NCI-H2196 treated with DMSO at 0.1 percent for 48 hours (cell line): ENCODE measurements around the gene PCDHB12.
"Not testable (repeated sequence)": the region's sequence is repeated elsewhere in the genome, so short reads cannot be mapped to it uniquely, and the experiment has no call there.

Source experiments
- DNase-seq: peaks from one replicate; lab custom pipeline; 2025; ENCODE audit not compliant: unreplicated experiment; lab: John Stamatoyannopoulos, UW

PCDHB12 gene

DNA sequence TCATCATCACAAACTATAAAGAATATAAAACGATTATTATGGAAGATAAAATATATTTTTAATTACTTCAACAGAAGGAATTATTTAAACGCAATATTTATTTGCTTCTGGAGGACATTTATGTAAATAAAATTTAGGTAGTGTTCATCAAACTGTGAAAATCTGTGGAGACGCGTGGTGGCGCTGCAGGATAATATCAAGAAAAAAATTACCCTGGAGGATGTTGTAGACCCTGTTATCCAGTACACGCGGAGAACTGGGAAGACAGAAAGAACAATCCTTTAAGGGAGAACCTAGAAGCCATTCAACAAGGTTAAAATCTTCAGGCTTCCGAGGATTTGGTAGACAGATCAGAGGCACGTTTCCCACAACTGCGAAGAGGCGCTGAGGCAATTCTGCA, at the start of gene PCDHB12:
Gene PCDHB12 (plus strand): TSS at position 242 of the 400 bp plus-strand sequence. CDS start 189 bp downstream, outside the sequence.
- DNase-seq: no peak

DNA sequence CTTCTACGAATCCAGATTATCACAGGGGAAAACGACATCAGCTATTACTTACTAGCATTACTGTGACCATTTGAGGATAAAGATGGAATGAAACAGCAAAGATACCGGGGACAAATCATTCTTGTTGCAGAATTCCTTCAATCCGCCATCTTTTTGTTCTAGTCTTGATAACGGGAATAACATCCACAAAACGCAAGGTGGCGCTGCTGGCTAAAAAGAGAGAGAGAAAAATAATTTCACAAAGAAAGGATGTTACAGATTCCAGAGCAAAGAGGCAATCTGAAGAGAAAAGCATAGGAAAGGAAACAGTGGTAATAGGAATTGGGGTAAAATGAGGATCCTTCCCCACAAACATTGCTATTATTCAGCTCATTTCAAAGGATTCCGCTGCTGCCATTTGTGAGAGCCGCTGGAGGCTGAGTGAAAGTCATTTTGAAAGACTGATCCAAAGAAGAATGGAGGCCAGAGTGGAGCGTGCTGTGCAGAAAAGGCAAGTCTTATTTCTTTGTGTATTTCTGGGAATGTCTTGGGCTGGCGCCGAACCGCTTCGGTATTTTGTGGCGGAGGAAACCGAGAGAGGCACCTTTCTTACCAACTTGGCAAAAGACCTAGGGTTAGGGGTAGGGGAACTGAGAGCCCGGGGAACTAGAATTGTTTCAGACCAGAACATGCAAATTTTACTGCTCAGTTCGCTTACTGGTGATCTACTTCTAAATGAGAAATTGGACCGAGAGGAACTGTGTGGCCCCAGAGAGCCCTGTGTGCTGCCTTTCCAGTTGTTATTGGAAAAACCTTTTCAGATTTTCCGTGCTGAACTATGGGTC, 35.9 kb upstream of the PCDHB12 start, which contains the start of gene PCDHB7:
Gene PCDHB7 (plus strand): TSS at position 264 of the 824 bp plus-strand sequence. CDS start 192 bp downstream, at position 456.
- DNase-seq: no peak

DNA sequence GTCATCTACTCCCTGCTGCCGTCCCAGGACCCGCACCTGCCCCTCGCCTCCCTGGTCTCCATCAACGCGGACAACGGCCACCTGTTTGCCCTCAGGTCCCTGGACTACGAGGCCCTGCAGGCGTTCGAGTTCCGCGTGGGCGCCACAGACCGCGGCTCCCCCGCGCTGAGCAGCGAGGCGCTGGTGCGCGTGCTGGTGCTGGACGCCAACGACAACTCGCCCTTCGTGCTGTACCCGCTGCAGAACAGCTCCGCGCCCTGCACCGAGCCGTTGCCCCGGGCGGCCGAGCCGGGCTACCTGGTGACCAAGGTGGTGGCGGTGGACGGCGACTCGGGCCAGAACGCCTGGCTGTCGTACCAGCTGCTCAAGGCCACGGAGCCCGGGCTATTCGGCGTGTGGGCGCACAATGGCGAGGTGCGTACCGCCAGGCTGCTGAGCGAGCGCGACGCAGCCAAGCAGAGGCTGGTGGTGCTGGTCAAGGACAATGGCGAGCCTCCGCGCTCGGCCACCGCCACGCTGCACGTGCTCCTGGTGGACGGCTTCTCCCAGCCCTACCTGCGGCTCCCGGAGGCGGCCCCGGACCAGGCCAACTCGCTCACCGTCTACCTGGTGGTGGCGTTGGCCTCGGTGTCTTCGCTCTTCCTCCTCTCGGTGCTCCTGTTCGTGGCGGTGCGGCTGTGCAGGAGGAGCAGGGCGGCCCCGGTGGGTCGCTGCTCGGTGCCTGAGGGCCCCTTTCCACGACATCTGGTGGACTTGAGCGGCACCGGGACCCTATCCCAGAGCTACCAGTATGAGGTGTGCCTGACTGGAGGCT, 34.0 kb upstream of the PCDHB12 start:
- not testable (repeated sequence) for DNase-seq

DNA sequence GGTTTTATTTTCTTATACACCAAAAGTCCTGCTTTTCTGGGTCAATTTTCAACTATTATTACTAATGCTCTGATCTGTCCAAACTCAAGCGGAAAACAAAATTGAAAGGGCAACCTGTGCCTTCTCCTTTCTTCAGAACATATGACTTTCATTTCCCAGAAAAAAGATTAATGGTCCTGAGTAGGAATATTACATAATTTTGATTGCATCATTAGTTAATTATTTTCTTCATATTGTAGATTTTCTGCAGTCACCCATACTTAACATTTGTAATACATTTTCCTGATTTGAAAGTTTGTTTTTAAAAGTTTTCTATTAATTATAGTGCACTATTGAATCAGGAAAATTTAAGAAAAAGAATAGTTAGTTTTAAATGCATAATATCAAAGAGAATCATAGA, 32.6 kb upstream of the PCDHB12 start:
- no peak for DNase-seq

DNA sequence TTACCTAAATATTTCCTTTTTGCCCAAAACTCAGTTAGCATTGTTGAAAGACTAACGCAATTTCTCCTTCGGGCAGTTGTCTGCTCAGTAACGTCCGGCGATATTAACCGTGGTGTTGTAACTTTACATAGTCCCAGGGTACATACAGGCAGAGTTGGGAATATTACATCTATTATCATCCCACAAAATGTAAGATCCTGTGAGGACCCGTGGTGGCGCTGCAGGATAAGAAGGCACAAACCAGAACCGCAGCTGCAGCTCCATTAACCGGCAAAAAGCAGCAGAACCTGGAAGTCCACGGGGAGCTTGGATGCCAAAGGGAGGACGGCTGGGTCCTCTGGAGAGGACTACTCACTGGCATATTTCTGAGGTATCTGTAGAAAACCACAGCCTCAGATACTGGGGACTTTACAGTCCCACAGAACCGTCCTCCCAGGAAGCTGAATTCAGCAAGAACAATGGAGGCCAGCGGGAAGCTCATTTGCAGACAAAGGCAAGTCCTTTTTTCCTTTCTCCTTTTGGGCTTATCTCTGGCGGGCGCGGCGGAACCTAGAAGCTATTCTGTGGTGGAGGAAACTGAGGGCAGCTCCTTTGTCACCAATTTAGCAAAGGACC, 30.8 kb upstream of the PCDHB12 start, which contains the start of gene PCDHB8:
Gene PCDHB8 (plus strand): TSS at position 214 of the 615 bp plus-strand sequence. CDS start 245 bp downstream, at position 459.
- DNase-seq: peak; percentile 29

DNA sequence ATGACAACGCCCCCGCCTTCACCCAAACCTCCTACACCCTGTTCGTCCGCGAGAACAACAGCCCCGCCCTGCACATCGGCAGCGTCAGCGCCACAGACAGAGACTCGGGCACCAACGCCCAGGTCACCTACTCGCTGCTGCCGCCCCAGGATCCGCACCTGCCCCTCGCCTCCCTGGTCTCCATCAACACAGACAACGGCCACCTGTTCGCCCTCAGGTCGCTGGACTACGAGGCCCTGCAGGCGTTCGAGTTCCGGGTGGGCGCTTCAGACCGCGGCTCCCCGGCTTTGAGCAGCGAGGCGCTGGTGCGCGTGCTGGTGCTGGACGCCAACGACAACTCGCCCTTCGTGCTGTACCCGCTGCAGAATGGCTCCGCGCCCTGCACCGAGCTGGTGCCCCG, 29.1 kb upstream of the PCDHB12 start:
- not testable (repeated sequence) for DNase-seq

DNA sequence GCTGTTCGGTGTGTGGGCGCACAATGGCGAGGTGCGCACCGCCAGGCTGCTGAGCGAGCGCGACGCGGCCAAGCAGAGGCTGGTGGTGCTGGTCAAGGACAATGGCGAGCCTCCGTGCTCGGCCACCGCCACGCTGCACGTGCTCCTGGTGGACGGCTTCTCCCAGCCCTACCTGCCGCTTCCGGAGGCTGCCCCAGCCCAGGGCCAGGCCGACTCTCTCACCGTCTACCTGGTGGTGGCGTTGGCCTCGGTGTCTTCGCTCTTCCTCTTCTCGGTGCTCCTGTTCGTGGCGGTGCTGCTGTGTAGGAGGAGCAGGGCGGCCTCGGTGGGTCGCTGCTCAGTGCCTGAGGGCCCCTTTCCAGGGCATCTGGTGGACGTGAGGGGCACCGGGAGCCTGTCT, 28.6 kb upstream of the PCDHB12 start:
- DNase-seq: not testable (repeated sequence)

DNA sequence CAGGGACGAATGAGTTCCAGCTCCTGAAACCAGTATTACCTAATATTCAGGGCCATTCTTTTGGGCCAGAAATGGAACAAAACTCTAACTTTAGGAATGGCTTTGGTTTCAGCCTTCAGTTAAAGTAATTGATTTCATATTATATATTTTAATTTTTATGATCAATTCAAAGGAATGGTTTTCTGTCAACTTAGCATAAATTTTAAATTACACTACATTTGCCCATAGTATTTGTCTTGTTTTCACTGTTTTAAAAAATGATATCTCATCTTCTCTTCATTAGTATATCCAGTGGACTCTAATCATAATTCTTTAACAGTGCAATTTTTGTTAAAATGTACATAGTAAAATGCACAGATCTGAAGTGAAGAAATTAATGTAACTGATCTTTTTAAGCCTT, 28.2 kb upstream of the PCDHB12 start:
- DNase-seq: no peak

DNA sequence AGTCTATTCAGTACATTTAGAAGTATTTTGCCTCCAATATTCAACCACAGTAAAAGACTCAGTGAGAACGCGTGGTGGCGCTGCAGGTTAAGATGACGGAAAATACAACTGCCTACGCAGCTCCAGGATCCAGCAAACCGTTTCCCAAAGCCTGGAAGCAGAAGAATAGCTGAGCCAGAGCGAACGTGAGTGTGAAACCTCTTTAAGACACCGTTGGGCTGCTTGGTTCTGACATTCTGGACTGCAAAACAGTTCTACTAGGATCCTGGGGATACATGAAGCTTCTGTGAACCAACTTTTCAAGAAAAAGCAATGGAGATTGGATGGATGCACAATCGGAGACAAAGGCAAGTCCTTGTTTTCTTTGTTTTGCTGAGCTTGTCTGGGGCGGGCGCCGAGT, 26.3 kb upstream of the PCDHB12 start, which contains the start of gene PCDHB16:
Gene PCDHB16 (plus strand): TSS at position 140 of the 400 bp plus-strand sequence. CDS start 173 bp downstream, at position 313.
- no peak for DNase-seq

DNA sequence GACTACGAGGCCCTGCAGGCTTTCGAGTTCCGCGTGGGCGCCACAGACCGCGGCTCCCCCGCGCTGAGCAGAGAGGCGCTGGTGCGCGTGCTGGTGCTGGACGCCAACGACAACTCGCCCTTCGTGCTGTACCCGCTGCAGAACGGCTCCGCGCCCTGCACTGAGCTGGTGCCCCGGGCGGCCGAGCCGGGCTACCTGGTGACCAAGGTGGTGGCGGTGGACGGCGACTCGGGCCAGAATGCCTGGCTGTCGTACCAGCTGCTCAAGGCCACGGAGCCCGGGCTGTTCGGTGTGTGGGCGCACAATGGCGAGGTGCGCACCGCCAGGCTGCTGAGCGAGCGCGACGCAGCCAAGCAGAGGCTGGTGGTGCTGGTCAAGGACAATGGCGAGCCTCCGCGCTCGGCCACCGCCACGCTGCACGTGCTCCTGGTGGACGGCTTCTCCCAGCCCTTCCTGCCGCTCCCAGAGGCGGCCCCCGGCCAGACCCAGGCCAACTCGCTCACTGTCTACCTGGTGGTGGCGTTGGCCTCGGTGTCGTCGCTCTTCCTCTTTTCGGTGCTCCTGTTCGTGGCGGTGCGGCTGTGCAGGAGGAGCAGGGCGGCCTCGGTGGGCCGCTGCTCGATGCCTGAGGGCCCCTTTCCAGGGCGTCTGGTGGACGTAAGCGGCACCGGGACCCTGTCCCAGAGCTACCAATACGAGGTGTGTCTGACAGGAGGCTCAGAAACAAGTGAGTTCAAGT, 24.2 kb upstream of the PCDHB12 start:
- DNase-seq: not testable (repeated sequence)

DNA sequence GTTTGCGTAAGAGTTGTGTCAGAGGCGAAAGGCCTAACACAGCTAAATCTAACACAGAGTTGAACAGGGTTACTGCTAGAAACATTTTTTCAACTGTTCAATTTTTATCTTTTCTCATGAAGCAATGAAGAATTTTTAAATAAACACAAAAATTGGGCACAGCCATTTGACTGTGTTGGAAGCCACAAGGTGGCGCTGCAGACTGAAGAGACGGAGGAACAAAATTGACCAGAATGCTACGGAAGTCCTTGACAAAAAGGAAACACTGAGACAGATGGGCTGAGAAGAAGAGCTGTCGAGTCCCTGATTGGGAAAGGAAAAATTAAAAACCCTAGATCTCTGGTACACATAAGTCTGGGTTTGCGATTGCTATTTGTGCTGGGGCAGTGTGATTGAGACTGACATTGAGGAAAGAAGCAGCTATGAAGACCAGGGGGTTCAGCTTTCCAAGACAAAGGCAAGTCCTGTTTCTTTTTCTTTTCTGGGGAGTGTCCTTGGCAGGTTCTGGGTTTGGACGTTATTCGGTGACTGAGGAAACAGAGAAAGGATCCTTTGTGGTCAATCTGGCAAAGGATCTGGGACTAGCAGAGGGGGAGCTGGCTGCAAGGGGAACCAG, 21.5 kb upstream of the PCDHB12 start, which contains the start of gene PCDHB9:
Gene PCDHB9 (plus strand): TSS at position 265 of the 616 bp plus-strand sequence. CDS start 158 bp downstream, at position 423.
- DNase-seq: no peak

DNA sequence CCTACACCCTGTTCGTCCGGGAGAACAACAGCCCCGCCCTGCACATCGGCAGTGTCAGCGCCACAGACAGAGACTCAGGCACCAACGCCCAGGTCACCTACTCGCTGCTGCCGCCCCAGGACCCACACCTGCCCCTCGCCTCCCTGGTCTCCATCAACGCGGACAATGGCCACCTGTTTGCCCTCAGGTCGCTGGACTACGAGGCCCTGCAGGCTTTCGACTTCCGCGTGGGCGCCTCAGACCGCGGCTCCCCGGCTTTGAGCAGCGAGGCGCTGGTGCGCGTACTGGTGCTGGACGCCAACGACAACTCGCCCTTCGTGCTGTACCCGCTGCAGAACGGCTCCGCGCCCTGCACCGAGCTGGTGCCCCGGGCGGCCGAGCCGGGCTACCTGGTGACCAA, 19.8 kb upstream of the PCDHB12 start:
- DNase-seq: not testable (repeated sequence)

DNA sequence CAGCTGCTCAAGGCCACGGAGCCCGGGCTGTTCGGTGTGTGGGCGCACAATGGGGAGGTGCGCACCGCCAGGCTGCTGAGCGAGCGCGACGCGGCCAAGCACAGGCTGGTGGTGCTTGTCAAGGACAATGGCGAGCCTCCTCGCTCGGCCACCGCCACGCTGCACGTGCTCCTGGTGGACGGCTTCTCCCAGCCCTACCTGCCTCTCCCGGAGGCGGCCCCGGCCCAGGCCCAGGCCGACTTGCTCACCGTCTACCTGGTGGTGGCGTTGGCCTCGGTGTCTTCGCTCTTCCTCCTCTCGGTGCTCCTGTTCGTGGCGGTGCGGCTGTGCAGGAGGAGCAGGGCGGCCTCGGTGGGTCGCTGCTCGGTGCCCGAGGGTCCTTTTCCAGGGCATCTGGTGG, 19.4 kb upstream of the PCDHB12 start:
- not testable (repeated sequence) for DNase-seq

DNA sequence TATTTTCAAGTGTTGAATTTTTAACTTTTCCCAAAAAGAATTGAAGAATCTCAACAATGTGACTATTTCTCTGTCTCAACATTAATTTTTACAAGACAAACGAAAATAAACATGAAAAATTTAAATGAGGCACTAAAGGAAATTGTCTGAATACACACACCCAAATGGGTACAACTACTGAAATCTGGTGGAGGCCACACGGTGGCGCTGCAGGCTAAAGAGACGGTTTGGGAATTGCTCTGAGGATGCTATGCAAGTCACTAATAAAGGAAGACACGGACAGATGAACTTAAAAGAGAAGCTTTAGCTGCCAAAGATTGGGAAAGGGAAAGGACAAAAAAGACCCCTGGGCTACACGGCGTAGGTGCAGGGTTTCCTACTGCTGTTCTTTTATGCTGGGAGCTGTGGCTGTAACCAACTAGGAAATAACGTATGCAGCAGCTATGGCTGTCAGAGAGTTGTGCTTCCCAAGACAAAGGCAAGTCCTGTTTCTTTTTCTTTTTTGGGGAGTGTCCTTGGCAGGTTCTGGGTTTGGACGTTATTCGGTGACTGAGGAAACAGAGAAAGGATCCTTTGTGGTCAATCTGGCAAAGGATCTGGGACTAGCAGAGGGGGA, 16.3 kb upstream of the PCDHB12 start, which contains the start of gene PCDHB10:
Gene PCDHB10 (plus strand): TSS at position 244 of the 616 bp plus-strand sequence. CDS start 200 bp downstream, at position 444.
- no peak for DNase-seq

DNA sequence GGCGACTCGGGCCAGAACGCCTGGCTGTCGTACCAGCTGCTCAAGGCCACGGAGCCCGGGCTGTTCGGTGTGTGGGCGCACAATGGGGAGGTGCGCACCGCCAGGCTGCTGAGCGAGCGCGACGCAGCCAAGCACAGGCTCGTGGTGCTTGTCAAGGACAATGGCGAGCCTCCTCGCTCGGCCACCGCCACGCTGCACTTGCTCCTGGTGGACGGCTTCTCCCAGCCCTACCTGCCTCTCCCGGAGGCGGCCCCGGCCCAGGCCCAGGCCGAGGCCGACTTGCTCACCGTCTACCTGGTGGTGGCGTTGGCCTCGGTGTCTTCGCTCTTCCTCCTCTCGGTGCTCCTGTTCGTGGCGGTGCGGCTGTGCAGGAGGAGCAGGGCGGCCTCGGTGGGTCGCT, 14.2 kb upstream of the PCDHB12 start:
- not testable (repeated sequence) for DNase-seq

DNA sequence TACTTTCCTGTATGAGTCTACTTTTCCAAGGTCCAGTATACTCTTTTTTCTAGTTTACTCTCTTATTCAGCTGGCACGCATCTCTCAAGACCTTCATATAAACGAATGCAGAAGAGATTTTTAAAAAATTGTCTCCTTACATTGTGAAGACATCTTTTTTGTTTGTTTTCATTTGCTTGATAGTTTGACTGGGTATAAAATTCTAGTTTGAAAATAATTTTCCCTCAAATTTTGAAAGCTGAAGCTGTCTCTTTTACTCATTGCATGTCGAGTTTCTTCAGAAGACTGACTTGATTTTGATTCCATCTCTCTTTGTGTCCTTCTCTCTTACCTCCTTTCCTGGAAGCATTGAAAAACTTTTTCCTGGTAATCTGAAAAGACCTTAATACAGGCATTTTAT, 12.2 kb upstream of the PCDHB12 start:
- DNase-seq: no peak

DNA sequence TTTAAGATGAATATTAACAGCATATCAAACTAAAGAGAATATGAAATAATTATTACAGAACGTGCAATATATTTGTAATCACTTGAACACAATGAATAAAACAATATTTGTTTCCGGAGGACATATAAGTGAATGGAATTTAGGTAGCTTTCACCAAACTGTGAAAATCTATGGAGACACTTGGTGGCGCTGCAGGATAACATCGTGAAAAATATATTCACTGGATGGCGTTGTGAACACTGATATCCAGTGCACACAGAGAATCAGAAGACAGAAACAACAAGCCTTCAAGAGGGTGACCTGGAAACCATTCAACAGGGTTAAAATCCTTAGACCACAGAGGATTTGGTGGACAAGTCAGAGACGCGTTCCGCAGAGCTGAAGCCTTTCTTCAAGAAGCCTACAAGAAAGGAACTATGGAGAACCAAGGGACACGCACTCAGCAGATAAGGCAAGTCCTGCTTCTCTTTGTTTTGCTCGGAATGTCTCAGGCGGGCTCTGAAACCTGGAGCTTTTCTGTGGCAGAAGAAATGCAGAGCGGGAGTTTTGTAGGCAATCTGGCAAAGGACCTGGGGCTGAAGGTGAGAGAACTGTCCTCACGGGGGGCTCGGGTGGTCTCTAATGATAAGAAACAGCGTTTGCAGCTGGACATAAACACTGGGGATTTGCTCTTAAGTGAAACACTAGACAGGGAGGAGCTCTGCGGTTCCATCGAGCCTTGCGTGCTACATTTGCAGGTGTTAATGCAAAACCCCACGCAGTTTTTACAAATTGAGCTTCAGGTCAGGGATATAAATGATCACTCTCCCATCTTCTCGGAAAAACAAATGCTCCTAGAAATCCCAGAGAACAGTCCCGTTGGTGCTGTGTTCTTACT, 8.9 kb upstream of the PCDHB12 start, which contains the start of gene PCDHB11:
Gene PCDHB11 (plus strand): TSS at position 269 of the 877 bp plus-strand sequence. CDS start 148 bp downstream, at position 417.
- no peak for DNase-seq

DNA sequence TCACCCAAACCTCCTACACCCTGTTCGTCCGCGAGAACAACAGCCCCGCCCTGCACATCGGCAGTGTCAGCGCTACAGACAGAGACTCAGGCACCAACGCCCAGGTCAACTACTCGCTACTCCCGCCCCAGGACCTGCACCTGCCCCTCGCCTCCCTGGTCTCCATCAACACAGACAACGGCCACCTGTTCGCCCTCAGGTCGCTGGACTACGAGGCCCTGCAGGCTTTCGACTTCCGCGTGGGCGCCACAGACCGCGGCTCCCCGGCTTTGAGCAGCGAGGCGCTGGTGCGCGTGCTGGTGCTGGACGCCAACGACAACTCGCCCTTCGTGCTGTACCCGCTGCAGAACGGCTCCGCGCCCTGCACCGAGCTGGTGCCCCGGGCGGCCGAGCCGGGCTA, 7.4 kb upstream of the PCDHB12 start:
- DNase-seq: not testable (repeated sequence)
